HepG2 (cell line): Measurements from ENCODE around the gene STIP1. TPM values are rescaled to one million over a fixed set of nuclear protein-coding genes. Genes with fewer than 3 reads are reported as not detected.
A peak's percentile ranks its signal among the peaks of the same experiment; 100 is the strongest.

Experiments
- ARNT ChIP-seq: fragments of 450-650 bp; IDR thresholded peaks from 2 replicates; pipeline ENCODE4 v1.6.1; 2017
- FOXK1 ChIP-seq: sonication (generic); formaldehyde crosslinking; IDR thresholded peaks from 2 replicates; pipeline ENCODE4 v1.4.0; 2020; ENCODE audit warnings: low read depth, missing genetic modification reagents, borderline replicate concordance
- GATAD1 ChIP-seq: IDR thresholded peaks from 2 replicates; pipeline ENCODE4 v1.6.1; 2016; ENCODE audit warnings: missing genetic modification reagents, missing compliant biosample characterization
- MYNN ChIP-seq: sonication (generic); formaldehyde crosslinking; IDR thresholded peaks from 2 replicates; pipeline ENCODE4 v1.4.0; 2020; ENCODE audit warnings: mild to moderate bottlenecking, low read depth, missing genetic modification reagents
- NCOR1 ChIP-seq: fragments of 200-600 bp; sonication (generic); IDR thresholded peaks from 2 replicates; pipeline ENCODE4 v1.7.0; 2017; ENCODE audit warnings: antibody characterized with exemption, low read length, borderline replicate concordance
- RCOR2 ChIP-seq: IDR thresholded peaks from 2 replicates; pipeline ENCODE4 v1.6.1; 2016; ENCODE audit warnings: missing biosample characterization, missing genetic modification reagents
- SALL1 ChIP-seq: sonication (generic); formaldehyde crosslinking; IDR thresholded peaks from 2 replicates; pipeline ENCODE4 v1.8.0; 2022; ENCODE audit warnings: mild to moderate bottlenecking, missing genetic modification reagents
- ZFP82 ChIP-seq: sonication (generic); formaldehyde crosslinking; IDR thresholded peaks from 2 replicates; pipeline ENCODE4 v1.5.1; 2020; ENCODE audit warnings: mild to moderate bottlenecking, missing genetic modification reagents, borderline replicate concordance
- ZFX ChIP-seq: sonication (generic); formaldehyde crosslinking; IDR thresholded peaks from 2 replicates; pipeline ENCODE4 v1.4.0; 2020; ENCODE audit warnings: mild to moderate bottlenecking, low read depth, missing genetic modification reagents, moderate library complexity
- ZNF296 ChIP-seq: sonication (generic); formaldehyde crosslinking; conservative IDR thresholded peaks from 2 replicates; pipeline ENCODE4 v1.5.0; 2020; ENCODE audit warnings: mild to moderate bottlenecking, missing genetic modification reagents
- ZNF44 ChIP-seq: sonication (generic); formaldehyde crosslinking; IDR thresholded peaks from 2 replicates; pipeline ENCODE4 v1.5.1; 2020; ENCODE audit warnings: mild to moderate bottlenecking, missing genetic modification reagents
- ZNF607 ChIP-seq: sonication (generic); formaldehyde crosslinking; IDR thresholded peaks from 2 replicates; pipeline ENCODE4 v1.5.1; 2020; ENCODE audit warnings: missing genetic modification reagents, mild to moderate bottlenecking, borderline replicate concordance
- polyA plus RNA-seq, 8 experiments: library from polyadenylated mRNA; depleted of rRNA in 3 of 8; stranded (reverse) in 7 of 8; unstranded in 1 of 8; fragments of >200 nt; fragmentation: Illumina TruSeq in 4 of 8; extraction: Trizol in 4 of 8; gene quantifications; 2 replicates each; pipeline versions ENCODE4 v1.2.1 to v1.2.3, GENCODE V29; 2011 to 2016; ENCODE audit warnings: low read depth in 4 of 8, missing spikeins in 1 of 8, mixed read lengths in 1 of 8; ENCODE audit not compliant: insufficient read depth in 1 of 8
- total RNA-seq, 5 experiments: library from RNA; depleted of rRNA; stranded (reverse); fragments of >200 nt; fragmentation: Illumina TruSeq; extraction: Trizol; gene quantifications; 2 replicates each; pipeline ENCODE4 v1.2.3, GENCODE V29; 2016; ENCODE audit warnings: low read depth in 1 of 5
- TF ChIP-seq, protein P1 (sequence below): sonication (generic); formaldehyde crosslinking; IDR thresholded peaks from 2 replicates; pipeline ENCODE4 v1.8.0; 2022; ENCODE audit warnings: missing genetic modification reagents, mild to moderate bottlenecking, moderate library complexity, borderline replicate concordance
- TF ChIP-seq, protein P2 (sequence below): sonication (generic); formaldehyde crosslinking; IDR thresholded peaks from 2 replicates; pipeline ENCODE4 v1.5.0; 2020; ENCODE audit warnings: missing genetic modification reagents
- TF ChIP-seq, protein P3 (sequence below): sonication (generic); formaldehyde crosslinking; IDR thresholded peaks from 2 replicates; pipeline ENCODE4 v1.8.0; 2022; ENCODE audit warnings: mild to moderate bottlenecking, missing genetic modification reagents
- TF ChIP-seq, protein P4 (sequence below): sonication (generic); formaldehyde crosslinking; conservative IDR thresholded peaks from 2 replicates; pipeline ENCODE4 v1.4.0; 2020; ENCODE audit warnings: missing genetic modification reagents

The STIP1 gene
- total and polyA plus RNA-seq, 2 of the 13 experiments (the other 11 are each of a cell fraction or from before 2014, with no cell fraction given): 81.1 to 217 TPM

DNA sequence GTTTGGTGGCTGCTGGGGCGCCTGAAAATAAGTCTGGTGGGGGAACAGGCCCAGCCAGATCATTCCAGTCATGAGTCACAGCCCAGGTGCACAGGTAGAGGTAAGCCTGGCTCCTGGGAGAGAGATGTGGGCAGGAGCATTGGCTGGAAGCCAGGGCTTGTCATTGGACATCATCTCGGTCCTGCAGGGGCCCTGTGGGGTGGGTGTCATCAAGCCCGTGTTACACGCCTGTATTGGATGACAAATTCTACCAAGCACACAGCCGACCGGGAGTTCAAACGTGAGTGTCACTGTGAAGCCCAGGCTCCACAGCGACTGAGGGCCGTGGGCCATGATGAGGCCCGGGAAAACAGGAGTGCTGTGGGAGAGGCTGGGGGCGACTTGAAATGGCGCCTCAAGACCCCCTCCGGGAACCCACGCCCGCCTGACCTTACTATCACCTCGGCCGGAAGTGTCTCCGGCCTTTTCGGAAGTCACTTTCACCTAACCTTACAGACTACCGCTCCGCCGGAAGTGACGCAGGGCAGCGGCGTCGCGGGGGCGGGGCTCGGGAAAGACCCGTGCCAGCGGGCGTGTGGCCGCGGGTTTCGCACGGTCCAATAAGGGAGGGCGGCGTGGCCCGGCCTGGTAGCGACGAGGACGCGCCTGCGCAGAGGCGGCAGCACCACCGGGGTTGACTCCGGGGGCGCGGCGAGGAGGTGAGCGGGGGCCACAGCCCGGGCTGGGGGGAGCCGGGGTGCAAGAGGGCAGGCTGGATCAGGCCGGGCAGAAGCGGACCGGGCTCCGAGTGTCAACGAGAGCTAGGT is 54.7 kb downstream of the STIP1 start, which contains the start of gene FKBP2 (continued):
- TF ChIP-seq RCOR2 (CRISPR knock-in tag): no peak
- TF ChIP-seq ZNF607 (CRISPR knock-in tag): peak; percentile 79
- TF ChIP-seq ZFP82 (CRISPR knock-in tag): 0 out of 2 replicates have a peak, but pooled peaks have one; percentile 69
- no peak for TF ChIP-seq ZNF296 (CRISPR knock-in tag)
- TF ChIP-seq SALL1: peak; percentile 58
- TF ChIP-seq, protein P1, sequence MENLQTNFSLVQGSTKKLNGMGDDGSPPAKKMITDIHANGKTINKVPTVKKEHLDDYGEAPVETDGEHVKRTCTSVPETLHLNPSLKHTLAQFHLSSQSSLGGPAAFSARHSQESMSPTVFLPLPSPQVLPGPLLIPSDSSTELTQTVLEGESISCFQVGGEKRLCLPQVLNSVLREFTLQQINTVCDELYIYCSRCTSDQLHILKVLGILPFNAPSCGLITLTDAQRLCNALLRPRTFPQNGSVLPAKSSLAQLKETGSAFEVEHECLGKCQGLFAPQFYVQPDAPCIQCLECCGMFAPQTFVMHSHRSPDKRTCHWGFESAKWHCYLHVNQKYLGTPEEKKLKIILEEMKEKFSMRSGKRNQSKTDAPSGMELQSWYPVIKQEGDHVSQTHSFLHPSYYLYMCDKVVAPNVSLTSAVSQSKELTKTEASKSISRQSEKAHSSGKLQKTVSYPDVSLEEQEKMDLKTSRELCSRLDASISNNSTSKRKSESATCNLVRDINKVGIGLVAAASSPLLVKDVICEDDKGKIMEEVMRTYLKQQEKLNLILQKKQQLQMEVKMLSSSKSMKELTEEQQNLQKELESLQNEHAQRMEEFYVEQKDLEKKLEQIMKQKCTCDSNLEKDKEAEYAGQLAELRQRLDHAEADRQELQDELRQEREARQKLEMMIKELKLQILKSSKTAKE (CRISPR knock-in tag): peak; percentile 52; the same call in 1 of the 2 replicates
- TF ChIP-seq ZNF44 (CRISPR knock-in tag): 0 out of 2 replicates have a peak, but pooled peaks have one; percentile 65
- TF ChIP-seq, protein P2, sequence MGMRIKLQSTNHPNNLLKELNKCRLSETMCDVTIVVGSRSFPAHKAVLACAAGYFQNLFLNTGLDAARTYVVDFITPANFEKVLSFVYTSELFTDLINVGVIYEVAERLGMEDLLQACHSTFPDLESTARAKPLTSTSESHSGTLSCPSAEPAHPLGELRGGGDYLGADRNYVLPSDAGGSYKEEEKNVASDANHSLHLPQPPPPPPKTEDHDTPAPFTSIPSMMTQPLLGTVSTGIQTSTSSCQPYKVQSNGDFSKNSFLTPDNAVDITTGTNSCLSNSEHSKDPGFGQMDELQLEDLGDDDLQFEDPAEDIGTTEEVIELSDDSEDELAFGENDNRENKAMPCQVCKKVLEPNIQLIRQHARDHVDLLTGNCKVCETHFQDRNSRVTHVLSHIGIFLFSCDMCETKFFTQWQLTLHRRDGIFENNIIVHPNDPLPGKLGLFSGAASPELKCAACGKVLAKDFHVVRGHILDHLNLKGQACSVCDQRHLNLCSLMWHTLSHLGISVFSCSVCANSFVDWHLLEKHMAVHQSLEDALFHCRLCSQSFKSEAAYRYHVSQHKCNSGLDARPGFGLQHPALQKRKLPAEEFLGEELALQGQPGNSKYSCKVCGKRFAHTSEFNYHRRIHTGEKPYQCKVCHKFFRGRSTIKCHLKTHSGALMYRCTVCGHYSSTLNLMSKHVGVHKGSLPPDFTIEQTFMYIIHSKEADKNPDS: no peak; the same call in 1 of the 2 replicates
- TF ChIP-seq, protein P3, sequence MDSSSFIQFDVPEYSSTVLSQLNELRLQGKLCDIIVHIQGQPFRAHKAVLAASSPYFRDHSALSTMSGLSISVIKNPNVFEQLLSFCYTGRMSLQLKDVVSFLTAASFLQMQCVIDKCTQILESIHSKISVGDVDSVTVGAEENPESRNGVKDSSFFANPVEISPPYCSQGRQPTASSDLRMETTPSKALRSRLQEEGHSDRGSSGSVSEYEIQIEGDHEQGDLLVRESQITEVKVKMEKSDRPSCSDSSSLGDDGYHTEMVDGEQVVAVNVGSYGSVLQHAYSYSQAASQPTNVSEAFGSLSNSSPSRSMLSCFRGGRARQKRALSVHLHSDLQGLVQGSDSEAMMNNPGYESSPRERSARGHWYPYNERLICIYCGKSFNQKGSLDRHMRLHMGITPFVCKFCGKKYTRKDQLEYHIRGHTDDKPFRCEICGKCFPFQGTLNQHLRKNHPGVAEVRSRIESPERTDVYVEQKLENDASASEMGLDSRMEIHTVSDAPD (CRISPR knock-in tag): no peak
- TF ChIP-seq FOXK1: peak; percentile 58; the same call in 1 of the 2 replicates
- TF ChIP-seq NCOR1: no peak
- TF ChIP-seq, protein P4, sequence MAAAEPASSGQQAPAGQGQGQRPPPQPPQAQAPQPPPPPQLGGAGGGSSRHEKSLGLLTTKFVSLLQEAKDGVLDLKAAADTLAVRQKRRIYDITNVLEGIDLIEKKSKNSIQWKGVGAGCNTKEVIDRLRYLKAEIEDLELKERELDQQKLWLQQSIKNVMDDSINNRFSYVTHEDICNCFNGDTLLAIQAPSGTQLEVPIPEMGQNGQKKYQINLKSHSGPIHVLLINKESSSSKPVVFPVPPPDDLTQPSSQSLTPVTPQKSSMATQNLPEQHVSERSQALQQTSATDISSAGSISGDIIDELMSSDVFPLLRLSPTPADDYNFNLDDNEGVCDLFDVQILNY: 0 out of 2 replicates have a peak, but pooled peaks have one; percentile 61
- no peak for TF ChIP-seq MYNN (CRISPR knock-in tag)
- TF ChIP-seq GATAD1 (CRISPR knock-in tag): peak; percentile 87
- TF ChIP-seq ZFX (CRISPR knock-in tag): peak; percentile 69; the same call in 1 of the 2 replicates
- TF ChIP-seq ARNT: no peak
